Activated effector memory CD4-positive, alpha-beta T cell treated with anti-CD3 and anti-CD28 coated beads, Interleukin-2, amount 50 U/mL, for 16 hours (primary cell): ENCODE results near the gene KIF12.
"Not testable (repeated sequence)": the region's sequence is repeated elsewhere in the genome, so short reads cannot be mapped to it uniquely, and the experiment has no call there.

ENCODE experiments used
- DNase-seq: peaks from one replicate; pipeline ENCODE4 v3.0.0-alpha.2; 2020

Gene KIF12

DNA sequence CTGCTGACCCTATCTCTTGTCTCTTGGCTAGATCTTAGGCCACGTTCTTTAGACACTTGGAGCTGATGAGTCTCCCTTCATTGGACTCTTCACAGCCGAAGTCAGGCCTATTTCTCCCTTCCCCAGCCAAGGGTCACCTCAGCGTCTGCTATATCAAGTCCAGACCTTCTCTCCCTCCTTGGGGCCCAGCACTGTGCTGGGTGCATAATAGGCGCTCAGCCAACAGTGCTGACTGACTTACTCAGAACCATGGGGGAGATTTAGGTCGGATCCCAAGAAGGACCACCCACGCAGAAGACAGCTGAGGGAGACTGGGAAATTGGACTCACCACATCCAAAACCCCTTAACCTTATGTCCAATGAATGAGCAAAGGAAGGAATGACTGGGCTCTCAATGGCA, 15.4 kb downstream of the KIF12 start:
- DNase-seq = no peak

DNA sequence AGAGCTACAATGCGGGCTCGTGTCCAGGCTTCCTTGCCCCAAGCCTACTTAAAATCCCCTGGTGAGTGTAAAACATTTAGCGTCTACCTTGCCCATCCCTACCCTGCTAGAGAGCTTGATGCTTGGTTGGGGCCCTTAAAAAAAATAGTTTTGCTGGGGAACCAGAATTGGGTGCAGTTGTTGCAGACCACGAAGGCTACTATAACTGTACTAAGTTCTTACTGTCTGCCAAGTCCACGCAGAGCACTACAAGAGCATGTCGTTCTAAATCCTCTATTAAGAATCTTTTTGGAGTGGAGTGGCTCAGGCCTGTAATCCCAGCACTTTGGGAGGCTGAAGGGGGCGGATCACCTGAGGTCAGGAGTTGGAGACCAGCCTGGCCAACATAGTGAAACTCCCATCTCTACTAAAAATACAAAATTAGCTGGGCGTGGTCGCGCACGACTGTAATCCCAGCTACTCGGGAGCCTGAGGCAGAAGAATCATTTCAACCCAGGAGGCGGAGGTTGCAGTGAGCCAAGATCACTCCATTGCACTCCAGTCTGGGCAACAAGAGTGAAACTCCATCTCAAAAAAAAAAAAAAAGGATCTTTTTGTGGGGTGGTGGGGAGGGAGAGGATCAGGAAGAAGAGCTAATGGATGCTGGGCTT, 16.2 kb downstream of the KIF12 start:
- DNase-seq = not testable (repeated sequence)

DNA sequence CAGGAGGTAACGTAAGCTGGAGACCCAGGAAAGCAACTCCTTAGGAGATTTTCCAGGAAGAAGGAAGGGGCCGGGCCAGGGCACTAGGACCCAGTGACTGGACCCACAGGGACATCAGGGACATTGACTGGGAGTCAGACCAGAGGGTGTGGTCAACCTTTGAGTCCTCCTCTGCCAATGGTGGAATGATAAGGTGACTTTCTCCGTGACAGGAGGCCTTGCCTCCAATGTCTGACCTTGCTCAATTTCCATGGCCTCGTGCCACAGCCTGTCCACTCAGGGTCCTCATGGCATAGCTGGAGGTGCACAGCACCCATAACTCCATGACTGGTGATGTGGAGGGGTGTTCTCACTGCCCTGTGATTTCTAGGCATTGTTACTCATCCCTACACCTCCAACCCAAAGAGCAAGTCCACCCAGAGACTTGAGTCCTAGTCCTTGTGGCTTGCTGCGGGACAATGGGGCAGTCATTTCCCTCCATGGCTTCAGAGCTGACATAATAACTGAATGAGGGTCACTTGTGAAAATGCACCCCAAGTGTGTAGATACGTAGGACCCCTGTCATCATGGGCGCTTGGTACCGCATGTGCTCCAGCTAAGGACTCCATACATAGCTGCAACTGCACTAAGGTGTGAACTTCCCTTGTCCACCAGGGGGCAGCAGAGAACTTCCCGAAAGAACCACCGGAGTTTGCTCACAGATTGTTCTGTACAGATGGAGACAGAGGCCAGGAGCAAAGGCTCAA, 16.9 kb downstream of the KIF12 start:
- DNase-seq = peak; percentile 90

DNA sequence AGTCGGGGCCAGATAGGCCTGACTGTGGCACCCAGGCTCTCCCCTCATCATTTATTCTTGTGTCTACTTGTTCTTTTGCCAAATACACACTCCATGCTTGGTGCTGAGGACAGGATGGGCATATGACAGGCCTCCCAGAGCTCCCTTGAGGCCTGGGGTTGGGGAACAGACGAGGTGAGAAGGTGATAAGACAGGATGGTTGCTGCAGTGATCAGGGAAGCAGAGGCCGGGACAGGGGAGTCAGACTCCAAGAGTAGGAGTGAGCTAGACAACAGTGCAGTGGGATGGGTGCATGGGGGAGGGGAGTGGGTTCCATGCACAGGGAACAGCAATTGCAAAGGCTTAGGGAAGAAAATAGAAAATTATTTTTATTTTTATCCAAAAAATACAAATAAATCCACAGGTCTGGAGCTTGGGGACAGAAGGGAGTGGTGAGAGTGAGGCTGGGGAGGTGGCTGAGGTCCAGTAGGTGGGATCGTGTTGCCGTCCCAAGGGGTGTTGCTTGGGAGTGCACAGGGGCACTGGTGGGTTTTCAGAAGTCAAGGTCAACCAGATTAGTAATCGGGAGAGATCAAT, 17.6 kb downstream of the KIF12 start:
- DNase-seq = no peak

DNA sequence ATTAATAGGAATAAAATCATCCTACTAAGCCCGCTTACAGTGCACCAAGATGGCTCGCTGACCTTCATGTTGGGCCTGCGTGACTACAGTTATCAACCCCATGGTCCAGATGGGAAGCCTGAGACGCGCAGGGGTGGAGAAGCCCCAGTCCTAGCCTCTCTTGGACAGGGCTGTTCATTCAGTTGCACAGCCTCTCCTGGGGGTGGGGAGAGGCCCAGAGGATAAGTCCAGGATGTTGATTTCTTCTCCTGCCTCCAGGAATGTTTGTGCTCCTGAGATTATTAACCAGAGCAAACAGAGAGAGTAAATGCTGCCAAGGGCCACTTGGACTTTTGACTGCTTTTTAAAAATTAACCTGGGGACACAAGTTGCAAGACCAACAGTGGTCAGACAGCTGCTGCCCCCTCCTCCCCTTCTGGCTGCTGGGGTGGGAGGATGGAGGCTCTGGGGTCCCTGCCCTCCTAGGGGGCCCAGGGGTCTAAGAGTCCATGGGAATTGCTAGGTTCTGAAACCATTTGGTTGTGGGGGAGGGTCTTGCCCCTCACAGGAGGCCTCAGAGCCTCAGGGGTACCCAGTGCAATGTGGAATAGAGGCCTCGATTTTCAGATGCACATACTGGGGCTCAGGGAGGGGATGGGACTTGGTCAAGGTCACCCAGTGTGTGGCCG, 18.2 kb downstream of the KIF12 start:
- DNase-seq = no peak

DNA sequence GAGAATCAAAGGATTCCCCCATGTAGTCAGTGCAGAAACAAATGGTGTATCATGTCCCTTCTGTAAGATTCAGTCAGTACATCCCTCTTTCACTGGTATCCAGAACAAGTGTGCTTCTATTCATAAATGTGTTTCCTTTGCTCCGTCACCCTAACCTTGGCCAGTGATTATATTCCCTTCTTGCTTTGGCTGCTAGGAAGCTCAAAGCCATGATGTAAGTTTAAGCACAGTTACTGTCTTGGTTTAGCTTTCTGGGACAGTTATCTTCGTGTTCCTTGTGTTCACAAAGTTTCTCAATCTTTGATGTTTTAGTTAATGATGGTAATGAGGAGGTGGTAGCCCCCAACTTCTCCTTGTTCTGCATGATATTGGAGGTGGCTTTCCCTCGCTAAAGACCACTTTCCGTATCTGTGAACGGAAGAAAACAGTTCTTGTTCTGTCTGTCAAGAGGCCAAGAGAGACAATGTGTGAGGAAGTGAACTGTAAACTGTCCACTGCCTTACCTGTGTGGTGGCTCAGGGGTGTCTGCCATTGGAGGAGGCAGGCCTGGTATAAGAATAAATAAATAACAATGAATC, 18.8 kb downstream of the KIF12 start:
- DNase-seq = no peak

DNA sequence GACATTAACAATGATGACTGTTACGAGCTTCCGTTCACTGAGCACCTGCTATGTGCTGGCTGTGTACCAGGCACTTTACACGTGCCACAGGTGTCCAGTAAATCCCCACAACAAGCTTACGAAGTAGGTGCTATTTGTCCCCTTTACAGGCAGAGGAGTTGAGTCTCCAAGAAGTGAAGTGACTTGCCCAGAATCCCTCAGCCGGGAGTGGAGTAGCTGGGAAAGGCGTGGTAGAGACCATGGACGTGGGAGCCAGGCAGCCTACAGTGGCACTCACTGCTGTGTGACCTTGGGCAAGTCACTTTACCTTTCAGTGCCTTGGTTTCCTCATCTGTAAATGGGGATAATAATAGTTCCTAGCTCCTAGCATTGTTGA, 20.3 kb downstream of the KIF12 start:
- DNase-seq = peak; percentile 6

DNA sequence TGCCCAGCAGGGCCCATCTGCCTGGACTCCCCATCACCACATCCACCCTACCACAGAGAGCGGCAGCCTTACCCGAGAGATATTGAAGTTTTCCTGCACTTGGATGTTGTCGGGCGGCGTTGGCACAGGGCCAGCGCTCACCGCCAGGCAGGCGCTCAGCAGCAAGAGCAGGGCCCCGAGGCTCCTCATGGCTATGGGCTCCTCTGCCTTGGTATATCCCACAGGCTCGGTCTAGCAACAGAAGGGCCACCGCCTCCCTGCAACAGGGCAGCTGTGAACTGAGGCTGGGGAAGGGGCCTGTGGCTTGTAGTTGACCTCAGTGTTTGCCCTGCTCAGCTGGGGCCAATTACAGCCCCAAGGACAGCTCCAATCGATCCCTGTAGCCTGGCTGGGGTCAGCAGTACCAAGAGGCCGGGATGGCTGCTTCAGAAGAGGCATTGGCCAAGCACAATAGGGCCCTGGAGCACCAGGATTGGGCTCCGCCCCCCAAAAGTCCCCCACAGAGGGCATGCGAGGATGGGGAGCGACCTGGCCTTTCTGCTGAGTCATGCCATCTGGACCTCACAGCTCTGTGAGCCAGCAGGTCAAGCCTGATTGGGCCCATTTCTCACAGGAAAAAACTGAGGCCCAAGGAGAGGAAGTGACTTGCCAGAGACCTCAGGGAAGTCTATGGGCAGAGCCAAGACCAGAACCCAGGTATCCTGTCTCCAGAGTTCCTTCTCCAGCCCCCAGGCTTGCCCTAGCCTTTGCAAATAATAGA, 20.9 kb downstream of the KIF12 start, which contains the start of gene AMBP:
AMBP (minus strand) TSS at position 280 of the 760 bp plus-strand sequence; CDS start at position 189, 91 bp downstream.
- peak; percentile 38 for DNase-seq

DNA sequence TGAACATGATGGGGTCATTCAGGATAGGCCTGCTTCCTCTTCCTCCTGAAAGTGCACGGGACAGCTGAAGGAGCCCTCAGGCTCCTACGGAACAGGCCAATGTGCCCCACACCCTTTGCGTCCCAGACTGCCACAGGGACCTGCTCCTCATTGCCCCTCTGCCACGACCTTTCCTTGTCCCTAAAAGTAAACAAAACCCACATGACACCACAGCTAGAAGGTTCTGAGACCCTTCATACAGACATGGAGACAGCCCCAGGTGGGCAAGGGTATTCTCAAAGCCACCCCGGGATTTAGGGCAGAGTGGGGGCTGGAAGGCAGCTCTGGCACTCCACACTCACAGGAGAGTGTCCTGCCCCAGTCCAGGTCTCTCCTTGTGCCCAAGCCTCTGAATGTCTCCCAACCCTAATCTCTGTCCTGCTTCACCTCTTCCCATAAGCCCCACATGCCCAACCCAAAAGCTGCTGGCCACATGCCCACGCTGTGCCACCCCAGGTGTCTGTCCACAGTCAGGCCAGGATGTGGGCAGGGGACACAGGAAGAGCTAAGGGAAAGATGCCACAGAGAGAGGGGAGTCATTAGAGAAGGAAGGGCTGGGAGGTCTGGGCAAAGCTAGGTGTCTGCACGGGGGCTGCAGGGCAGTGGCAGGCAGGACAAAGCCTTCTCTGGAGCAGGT, 21.8 kb downstream of the KIF12 start:
- peak; percentile 50 for DNase-seq

DNA sequence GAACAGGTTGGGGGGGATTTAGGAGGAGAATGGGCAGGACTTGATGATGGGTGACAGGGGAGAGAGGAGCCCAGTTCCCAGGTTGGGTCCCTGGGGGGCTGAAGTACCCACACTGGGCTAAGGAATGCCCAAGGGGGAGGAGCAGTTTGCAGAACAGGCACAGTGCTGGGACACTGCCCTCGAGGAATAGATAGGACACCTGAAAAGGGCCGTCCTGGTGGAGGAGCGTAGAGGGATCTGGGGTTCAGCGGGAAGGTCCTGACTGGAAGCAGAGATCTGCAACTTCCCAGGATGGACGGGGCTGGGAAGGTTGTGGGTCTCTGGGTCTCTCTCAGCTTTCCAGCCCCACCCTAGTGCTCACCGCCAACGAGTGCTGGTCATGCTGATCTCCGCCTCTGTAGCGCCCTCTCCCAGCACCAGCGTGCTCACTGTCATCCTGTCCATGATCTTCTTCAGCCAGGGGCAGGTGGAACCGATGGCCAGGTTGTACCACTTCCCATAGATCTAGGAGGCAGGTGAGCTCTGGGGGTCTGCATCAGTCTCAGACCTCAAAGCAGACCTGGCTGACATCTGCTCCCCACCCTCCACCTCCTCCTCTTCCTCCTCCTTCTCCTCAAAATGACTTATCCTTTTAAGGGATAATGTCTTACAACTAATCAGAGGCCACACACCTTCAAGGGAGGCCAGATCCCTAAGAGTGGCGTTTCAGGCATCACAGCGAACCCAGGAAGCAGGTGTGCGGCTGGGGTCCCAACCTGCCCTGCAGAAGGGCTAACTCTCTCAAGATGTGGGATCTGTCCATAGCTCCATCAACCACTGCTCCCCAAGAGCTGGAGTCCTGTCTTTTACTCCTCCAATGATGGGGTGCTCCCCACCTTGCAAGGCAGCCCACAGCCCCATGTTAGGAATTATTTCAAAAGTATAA, 22.6 kb downstream of the KIF12 start:
- DNase-seq = peak; percentile 54

DNA sequence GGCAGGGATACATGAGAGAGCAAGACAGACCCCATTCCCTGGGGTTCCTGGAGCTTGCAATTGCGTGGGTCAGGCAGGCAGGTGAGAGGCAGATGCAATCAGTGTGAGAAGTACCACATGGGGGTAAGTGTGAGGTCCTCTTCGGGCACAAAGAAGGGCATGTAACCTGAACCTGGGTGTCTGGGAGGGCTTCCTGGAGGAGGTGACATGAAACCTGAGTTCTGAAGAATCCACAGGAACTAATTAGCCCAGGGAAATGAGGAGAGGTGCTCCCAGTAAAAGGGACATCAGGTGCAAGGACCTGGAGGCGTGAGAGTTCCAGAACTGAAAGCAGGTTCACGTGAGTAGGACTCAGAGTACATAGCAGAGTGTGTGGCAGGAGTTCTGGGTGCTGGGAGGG, 23.5 kb downstream of the KIF12 start:
- peak; percentile 27 for DNase-seq

DNA sequence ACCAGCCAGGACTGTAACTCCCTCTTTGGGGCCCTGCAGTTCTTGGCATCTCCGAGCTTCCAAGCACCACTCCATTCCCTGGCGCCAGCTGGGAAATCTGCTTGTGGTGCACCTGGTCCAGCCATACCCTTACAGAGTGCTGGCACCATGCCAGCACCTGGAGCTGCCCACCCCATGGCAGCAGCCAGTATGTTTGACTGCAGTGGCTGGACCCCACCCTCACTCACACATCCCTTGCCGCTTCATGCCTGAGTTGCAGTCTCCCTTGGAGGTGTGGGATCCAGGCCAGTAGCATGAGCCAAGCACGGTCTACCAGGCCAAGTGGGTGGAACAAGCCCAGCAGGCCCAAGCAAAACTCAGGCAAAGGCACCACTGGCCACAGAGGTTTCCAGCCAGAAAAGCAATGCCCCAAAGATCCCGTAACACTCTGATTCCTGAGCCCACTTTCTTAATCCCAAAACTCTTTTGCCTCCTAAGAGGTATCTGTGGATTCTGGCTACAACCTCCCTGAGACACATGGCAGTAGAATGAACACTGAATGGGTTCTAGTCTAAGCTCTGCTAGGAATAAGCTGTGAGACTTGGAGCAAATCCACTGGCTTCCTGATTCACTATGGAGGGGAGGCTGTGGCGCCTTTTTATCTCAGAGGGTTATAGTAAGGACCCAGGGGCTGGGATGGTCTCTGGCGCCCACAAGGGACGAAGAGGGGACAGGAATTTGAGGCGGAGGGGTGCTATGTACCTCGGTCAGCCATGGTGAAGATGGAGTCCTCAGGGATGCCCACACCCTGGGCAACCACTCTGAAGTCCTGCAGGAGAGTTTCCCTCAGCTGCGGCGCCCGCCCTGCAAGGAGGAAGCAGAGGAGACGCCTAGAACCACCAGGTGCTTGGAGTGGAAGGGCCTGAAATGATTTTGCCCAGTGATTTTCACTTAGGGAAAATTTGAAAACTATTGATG, 26.6 kb downstream of the KIF12 start:
- DNase-seq = peak; percentile 45

DNA sequence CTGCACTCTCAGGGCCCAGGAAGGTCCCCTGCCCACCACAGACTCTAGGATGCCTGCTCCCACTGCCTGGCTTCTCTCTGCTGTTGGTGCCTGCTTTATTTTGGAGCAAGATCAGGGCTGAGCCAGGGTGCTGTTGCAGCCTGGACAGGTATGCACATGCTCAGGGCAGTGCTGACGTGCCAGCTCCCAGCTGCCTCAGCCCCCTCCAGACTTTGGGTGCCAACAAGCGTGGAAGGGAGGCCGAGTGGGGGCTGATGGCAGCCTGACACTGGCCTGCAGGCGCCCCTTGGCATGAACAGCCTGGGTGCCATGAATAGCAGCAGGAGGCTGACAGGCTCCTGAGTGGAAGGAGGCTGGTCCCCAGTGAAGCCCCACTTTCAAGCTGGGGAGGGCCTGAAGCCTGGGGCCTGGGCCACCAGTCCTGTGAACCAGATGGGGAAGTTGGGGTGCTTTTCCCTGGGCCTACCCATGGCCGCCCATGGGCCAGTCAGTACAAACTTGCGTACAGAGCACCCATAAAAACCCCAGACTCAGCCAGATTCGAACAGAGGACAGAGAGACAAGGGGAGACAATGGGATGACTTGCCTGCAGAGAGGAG, 27.8 kb downstream of the KIF12 start:
- DNase-seq = no peak

DNA sequence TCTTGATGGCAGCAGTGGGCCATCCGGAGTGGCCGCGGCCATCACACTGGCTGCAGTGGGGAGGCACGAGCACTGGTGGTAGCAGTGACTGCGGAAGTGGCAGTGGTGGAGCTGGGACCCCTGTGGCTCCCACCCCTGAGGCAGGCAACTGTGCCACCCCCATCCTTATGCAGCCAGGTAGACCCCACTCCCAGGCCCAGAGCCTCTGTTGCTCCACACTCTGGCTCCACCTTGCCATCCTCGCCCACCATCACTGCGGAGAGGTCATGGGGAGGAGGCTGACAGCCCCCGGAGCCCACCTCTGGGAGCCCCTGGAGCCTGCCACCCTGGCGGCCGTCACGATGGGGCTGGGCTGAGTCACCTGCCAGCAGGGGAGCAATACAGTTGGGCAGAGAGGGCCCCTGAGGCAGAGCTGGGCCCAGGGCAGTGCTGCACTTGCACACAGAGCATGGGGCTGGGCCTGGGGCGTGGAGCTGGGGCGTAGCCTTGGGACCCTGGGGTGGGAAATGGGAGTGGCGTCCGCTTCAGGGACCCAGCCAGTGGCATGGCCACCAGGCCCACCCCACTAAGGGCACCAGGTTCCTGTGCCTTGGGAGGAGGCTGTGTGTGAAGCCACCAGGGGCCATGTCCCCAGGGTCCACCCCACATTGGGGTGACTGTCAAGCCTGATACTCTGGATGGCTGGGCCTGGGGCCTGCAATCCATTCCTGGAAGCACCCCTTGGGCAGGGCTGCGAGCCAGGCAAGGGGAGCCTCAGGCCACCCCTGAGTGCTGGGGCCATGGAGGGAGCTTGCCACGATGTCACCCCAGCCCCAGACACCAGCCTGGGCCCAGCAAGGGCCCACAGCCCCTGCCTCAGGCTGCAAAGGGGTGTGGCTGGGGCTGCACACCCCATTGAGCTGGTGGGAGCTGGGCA, 28.6 kb downstream of the KIF12 start:
- DNase-seq = no peak

DNA sequence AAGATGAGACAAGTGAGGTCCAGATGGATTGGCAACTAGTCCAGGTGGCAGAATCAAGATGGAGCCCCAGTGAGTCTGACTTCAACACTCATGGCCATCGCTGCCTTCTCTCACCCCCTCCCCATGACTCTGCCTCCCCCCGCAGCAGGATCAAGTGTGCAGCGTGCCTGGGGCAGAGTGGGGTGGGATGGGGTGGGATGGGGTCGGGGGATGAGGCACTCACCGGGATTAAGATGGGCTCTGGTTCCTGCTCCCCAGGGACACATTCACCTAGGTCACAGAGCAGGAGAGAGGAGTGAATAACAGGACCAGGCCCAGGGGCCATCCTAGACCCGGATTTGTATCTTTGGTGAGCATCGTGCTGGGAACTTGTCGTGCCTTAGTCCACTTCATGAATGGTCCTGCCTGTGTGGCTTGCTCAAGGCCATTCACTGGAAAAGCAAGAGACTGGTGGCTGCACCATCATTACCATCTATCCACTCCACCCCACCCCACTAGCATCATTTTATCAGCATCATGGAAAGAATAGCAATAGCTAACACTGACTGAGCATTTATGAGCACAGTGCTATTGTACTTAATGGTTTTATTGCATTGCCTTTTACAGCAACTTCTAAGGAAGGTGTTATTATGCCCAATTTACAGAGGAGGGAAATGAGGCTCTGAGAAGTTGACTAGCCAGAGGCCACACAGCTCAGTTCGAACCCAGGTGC, 29.5 kb downstream of the KIF12 start:
- no peak for DNase-seq

DNA sequence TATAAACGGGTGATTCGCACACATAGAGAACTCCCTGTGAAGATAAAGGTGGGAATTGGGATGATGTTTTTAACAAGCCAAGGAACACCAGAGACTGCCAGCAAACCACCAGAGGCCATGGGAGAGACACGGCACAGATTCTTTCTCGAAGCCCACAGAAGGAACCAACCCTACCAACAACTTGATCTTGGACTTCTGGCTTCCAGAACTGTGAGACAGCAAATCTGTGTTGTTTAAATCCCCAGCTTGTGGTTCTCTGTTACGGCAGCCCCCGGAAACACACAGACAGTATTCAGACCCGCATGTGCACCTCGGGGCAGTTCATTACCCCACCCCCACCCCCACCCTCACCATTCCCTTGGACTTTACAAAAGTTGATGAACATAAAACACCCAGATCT, 33.8 kb downstream of the KIF12 start:
- no peak for DNase-seq

DNA sequence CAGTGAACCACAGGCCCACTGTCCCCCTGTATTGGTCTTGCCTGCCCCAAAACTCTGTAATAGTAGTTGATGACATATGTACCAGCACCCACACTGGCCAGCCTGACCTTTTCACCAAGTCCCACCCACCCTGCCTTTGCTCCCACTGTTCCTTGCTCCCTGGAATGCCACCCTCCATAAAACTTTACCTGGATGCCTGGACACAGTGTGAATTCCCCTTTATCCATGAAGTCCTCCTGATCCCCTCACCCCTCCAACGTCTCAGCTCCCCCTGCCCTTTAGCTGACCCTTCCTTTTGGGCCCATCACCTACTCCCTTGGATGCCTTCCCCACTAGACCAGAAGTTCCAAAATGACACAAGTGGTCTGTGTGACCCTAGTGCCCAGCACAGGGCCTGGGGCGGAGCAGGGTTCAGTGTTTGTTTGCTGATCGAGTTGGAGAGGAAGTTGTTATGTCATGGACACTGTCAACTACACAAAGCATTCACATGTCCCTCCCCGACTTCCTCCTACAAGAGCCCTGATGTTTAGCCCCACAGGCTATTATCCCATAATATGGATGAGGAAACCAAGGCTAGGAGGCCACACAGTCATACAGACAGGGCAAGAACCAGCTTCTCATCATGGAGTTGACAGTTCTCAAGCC, 37.1 kb downstream of the KIF12 start:
- DNase-seq = no peak
